SK-N-SH treated with all-trans-retinoic acid at 6 μM for 48 hours (cell line): ENCODE data around the gene IGF1R.

Source experiments
- PPARA ChIP-seq: fragments of 250-450 bp; sonication (Bioruptor Pico); IDR thresholded peaks from 2 replicates; pipeline ENCODE4 v1.5.0; 2020; ENCODE audit warnings: mild to moderate bottlenecking, borderline replicate concordance
- RARB ChIP-seq: fragments of 250-450 bp; sonication (Bioruptor Pico); IDR thresholded peaks from 2 replicates; pipeline ENCODE4 v1.8.0; 2021; ENCODE audit warnings: mild to moderate bottlenecking, moderate library complexity
- SNAI2 ChIP-seq: fragments of 250-450 bp; sonication (Bioruptor Pico); IDR thresholded peaks from 2 replicates; pipeline ENCODE4 v1.5.0; 2020; ENCODE audit warnings: mild to moderate bottlenecking, moderate library complexity
- TSHZ2 ChIP-seq: fragments of 250-450 bp; sonication (Bioruptor Pico); IDR thresholded peaks from 2 replicates; pipeline ENCODE4 v1.5.0; 2020; ENCODE audit warnings: mild to moderate bottlenecking, moderate library complexity
- ZC3H10 ChIP-seq: fragments of 250-450 bp; sonication (Bioruptor Pico); IDR thresholded peaks from 2 replicates; pipeline ENCODE4 v1.5.1; 2021; ENCODE audit warnings: mild to moderate bottlenecking, moderate library complexity

- TF ChIP-seq TSHZ2 (CRISPR knock-in tag) (no peak), SNAI2 (CRISPR knock-in tag) (no peak), RARB (no peak), ZC3H10 (CRISPR knock-in tag) (no peak), PPARA (CRISPR knock-in tag) (no peak)
Observed at GRCh38 chr15:98740295-98740694, 92.0 kb downstream of the IGF1R start.
